SK-N-MC (cell line): ENCODE results near the gene ABLIM3.

ENCODE experiments used
- EZH2 ChIP-seq: fragments of 200-600 bp; sonication (generic); IDR thresholded peaks from one replicate; pipeline ENCODE4 v1.6.1; 2017; ENCODE audit warnings: antibody characterized with exemption
- FOXP2 ChIP-seq: optimal IDR thresholded peaks from 2 replicates; pipeline ENCODE3; 2011; ENCODE audit warnings: mild to moderate bottlenecking, moderate library complexity; ENCODE audit not compliant: insufficient read depth; ENCODE audit errors: extremely low read length, control extremely low read depth
- POLR2AphosphoS5 ChIP-seq: IDR thresholded peaks from 2 replicates; pipeline ENCODE4 v1.6.1; 2012; ENCODE audit warnings: mild to moderate bottlenecking, low read depth, low read length, borderline replicate concordance

DNA sequence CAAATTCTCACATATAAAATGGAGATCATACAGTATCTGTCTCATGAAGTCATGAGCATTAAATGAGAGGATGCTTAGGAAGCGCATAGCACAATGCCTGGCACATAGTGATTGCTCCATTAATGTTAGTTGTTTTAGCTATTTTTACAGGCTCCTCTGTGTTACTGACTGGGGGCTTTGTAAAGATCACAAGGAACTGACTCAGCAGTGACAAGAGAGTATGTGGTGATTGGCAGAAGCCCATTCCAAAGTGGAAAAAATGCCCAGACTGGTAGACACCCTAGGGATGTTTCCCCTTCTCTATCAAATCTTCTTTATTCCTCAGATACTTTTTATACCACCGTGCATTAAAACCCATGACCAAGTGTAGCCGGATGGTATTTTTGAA is 33.5 kb downstream of the ABLIM3 start:
- TF ChIP-seq EZH2 (no peak), POLR2AphosphoS5 (no peak), FOXP2 (no peak)
